Measurements from ENCODE around the gene PNMT.

- no peak for TF ChIP-seq POLR2A (IDR thresholded peaks at IDR 0.05; ENCODE audit: insufficient read depth in 1 of 2, low read depth in 2 of 2, low read length in 2 of 2)
- TF ChIP-seq POLR2AphosphoS5 (IDR thresholded peaks at IDR 0.05; ENCODE audit: low read depth, low read length), result no peak
- no peak for TF ChIP-seq SAFB2 (CRISPR knock-in tag; IDR thresholded peaks at IDR 0.05; ENCODE audit: borderline replicate concordance, low read depth)
- no peak for TF ChIP-seq ZNF317 (CRISPR knock-in tag; IDR thresholded peaks at IDR 0.05)
- no peak for TF ChIP-seq ZFP36L2 (CRISPR knock-in tag; IDR thresholded peaks at IDR 0.05)
Observed at GRCh38 chr17:39714234-39714633, 46.0 kb downstream of the PNMT start.
